ACC112 (cell line): ENCODE data around the gene ZNF423.

ENCODE experiments used
- H2AFZ ChIP-seq: fragments of 200-600 bp; sonication (generic); one replicate; pipeline ENCODE4 v1.6.0; 2017; ENCODE audit warnings: antibody characterized with exemption, low read length; ENCODE audit not compliant: unreplicated experiment
- H3K27ac ChIP-seq: fragments of 200-600 bp; sonication (generic); 2 replicates; pipeline ENCODE4 v1.5.1; 2014; ENCODE audit warnings: low read depth, mild to moderate bottlenecking, antibody characterized with exemption, low read length, moderate library complexity
- H3K27me3 ChIP-seq: fragments of 200-600 bp; sonication (generic); 2 replicates; pipeline ENCODE4 v1.6.1; 2014; ENCODE audit warnings: mild to moderate bottlenecking, antibody characterized with exemption, low read length, moderate library complexity, mixed read lengths; ENCODE audit not compliant: insufficient read depth
- H3K36me3 ChIP-seq: fragments of 200-600 bp; sonication (generic); 2 replicates; pipeline ENCODE4 v1.6.1; 2016; ENCODE audit warnings: mild to moderate bottlenecking, antibody characterized with exemption, low read length, moderate library complexity, mixed read lengths; ENCODE audit not compliant: insufficient read depth
- H3K4me1 ChIP-seq: fragments of 200-600 bp; sonication (generic); one replicate; pipeline ENCODE4 v1.6.1; 2016; ENCODE audit warnings: low read length, mixed read lengths; ENCODE audit not compliant: insufficient read depth, unreplicated experiment, control insufficient read depth
- H3K4me3 ChIP-seq: fragments of 200-600 bp; sonication (generic); 2 replicates; pipeline ENCODE4 v1.5.1; 2014; ENCODE audit warnings: mild to moderate bottlenecking, low read depth, low read length
- H3K79me2 ChIP-seq: fragments of 200-600 bp; sonication (generic); one replicate; pipeline ENCODE4 v1.6.0; 2016; ENCODE audit warnings: low read length; ENCODE audit not compliant: control insufficient read depth, unreplicated experiment, insufficient read depth

ZNF423 gene

DNA sequence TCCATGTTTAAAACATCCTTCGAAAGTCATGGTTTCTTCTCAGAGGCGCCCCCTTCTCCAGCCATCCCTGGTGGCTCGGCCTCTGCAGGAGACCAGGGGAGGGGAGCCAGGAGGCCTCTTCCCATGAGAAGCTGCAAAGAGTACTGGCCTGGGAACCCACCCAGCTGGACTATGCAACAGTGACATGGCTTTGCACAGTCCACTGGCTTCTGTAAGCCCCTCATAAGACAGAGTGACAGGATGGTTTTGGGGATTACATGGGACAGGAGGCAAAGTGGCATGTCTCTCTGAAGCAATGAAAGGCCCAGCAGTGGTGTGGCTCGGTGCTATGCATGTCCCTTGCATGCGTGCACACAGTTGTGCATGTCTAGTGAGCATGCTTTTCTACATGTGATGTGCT lies 382.8 kb downstream of the ZNF423 start:
- no peaks in the 10 kb centered on the region for H3K79me2 ChIP-seq
- H3K4me1 ChIP-seq = no peaks in the 10 kb centered on the region
- H3K4me3 ChIP-seq = no peak overlapping the region
- no peak overlapping the region for H2AFZ ChIP-seq
- H3K27me3 ChIP-seq = peaks cover 52% of the 10 kb centered on the region
- no peaks in the 10 kb centered on the region for H3K36me3 ChIP-seq
- no peak overlapping the region for H3K27ac ChIP-seq

DNA sequence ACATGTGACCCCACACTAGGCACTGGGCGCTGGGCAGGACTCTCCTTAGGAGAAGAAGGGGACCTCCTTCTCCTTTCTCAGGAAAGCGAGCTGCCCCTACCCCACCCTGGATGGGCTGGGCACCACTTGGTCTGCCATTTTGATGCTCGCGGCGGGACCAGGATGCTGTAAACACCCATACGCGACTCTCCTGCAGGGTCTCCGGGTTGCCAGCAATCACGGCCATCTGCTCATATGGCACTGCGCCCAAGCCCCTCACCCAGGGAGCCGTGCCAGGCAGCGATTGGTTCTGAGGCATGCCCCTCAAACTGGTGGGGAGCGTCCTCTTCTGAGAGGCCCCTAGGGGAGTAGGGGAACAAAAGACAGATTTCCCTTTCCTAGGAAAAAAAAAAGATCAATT lies 383.3 kb downstream of the ZNF423 start:
- Histone ChIP-seq H3K27me3 (peaks cover 51% of the 10 kb centered on the region), H3K4me3 (no peak overlapping the region), H2AFZ (no peak overlapping the region), H3K4me1 (no peaks in the 10 kb centered on the region), H3K36me3 (no peaks in the 10 kb centered on the region), H3K27ac (no peak overlapping the region), H3K79me2 (no peaks in the 10 kb centered on the region)

DNA sequence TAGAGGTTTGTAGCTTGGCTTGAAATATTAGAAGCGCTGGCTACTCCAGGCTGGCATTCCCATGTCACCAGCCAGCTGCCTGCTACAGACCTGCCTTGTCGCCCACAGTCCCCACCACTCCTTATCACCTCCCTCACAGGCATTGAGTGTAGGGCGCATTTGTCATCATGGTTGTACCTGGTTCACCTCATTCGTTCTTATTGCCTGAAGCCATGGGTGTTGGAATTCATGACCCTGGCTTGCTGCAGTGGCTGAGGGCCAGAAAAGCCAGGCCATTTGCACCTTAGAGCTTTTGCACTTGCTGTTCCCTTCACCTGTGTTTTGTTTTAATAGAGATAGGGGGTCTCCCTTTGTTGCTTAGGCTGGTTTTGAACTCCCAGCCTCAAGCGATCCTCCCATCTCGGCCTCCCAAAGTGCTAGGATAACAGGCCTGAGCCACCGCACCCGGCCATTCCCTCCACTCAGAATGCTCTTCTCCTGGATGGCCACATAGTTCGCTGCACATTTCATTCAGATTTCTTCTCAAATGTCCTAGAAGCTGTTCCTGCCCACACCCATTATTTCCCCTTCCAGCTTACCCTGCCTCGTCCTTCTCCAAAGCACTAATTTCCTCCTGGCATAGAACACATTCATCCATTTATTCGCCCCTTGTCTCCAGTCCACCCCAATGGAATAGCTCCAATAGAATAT lies 384.7 kb downstream of the ZNF423 start:
- peaks cover 57% of the 10 kb centered on the region for H3K27me3 ChIP-seq
- no peaks in the 10 kb centered on the region for H3K36me3 ChIP-seq
- no peak overlapping the region for H3K4me3 ChIP-seq
- H3K79me2 ChIP-seq = no peaks in the 10 kb centered on the region
- H3K4me1 ChIP-seq = no peaks in the 10 kb centered on the region
- H3K27ac ChIP-seq = no peak overlapping the region
- no peak overlapping the region for H2AFZ ChIP-seq

- no peaks in the 10 kb centered on the region for H3K79me2 ChIP-seq
- H3K27me3 ChIP-seq = peaks cover 57% of the 10 kb centered on the region
- no peak overlapping the region for H3K4me3 ChIP-seq
- no peaks in the 10 kb centered on the region for H3K36me3 ChIP-seq
- no peaks in the 10 kb centered on the region for H3K4me1 ChIP-seq
- H3K27ac ChIP-seq = no peak overlapping the region
- H2AFZ ChIP-seq = no peak overlapping the region
Measured at GRCh38 chr16:49470513-49470991, 385.4 kb downstream of the ZNF423 start.

GRCh38 chr16:49469930-49470451 lies 385.9 kb downstream of the ZNF423 start:
- Histone ChIP-seq H3K27me3 (peaks cover 57% of the 10 kb centered on the region), H3K4me3 (no peak overlapping the region), H2AFZ (no peak overlapping the region), H3K36me3 (no peaks in the 10 kb centered on the region), H3K4me1 (no peaks in the 10 kb centered on the region), H3K27ac (no peak overlapping the region), H3K79me2 (no peaks in the 10 kb centered on the region)

DNA sequence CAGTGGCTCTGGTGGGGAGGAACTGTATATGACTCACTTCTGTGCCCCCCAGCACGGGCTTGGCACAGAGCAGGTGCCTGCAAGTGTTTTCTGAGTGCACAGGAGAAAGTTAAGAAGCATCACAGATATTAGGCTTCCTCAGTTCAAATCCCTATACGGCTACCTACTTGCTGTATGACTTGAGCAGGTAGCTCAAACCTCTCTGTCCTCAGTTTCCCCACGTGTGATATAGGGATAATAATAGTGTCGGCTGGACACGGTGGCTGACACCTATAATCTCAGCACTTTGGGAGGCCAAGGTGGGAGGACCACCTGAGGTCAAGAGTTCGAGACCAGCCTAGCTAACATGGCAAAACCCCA lies 386.6 kb downstream of the ZNF423 start:
- H2AFZ ChIP-seq = no peak overlapping the region
- H3K27me3 ChIP-seq = peaks cover 58% of the 10 kb centered on the region
- no peak overlapping the region for H3K27ac ChIP-seq
- no peaks in the 10 kb centered on the region for H3K4me1 ChIP-seq
- no peaks in the 10 kb centered on the region for H3K36me3 ChIP-seq
- H3K4me3 ChIP-seq = no peak overlapping the region
- no peaks in the 10 kb centered on the region for H3K79me2 ChIP-seq

DNA sequence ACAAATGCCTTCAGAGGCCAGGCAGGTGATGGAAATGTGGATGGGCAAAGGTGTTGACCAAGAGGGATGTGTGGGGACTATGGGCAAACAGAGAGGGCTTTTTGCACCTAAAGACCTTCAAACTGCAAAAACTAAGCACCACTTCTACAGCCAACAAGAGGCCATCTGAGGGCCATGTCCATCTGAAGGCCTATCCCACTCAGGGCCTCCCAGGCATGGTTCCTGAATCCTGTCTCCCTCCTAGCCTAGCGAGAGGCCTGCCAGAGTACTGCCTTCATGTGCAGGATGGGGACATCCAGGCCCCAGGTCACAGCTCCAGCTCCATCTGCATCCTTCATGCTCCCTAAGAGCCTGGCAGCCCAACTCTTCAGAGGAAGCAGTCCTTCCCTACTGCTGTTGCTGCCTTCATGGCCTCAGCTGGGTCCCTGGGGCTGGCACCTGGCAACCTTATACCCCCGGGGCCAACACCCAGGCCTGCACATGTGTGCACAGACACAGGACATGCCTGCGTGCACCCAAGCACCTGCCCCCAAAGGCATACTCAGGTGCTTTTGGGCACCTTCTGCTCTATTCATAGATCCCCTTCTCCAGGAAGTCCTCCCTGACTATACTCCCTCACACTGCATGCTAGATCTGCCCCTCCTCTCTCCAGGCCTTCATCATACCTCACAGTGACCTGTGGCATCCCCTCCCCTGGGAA lies 387.2 kb downstream of the ZNF423 start:
- H3K27ac ChIP-seq = no peak overlapping the region
- no peak overlapping the region for H3K4me3 ChIP-seq
- no peaks in the 10 kb centered on the region for H3K36me3 ChIP-seq
- H3K79me2 ChIP-seq = no peaks in the 10 kb centered on the region
- H3K4me1 ChIP-seq = no peaks in the 10 kb centered on the region
- no peak overlapping the region for H2AFZ ChIP-seq
- peaks cover 56% of the 10 kb centered on the region for H3K27me3 ChIP-seq

GRCh38 chr16:49467540-49468372 lies 388.2 kb downstream of the ZNF423 start:
- H3K27ac ChIP-seq = no peak overlapping the region
- H2AFZ ChIP-seq = no peak overlapping the region
- H3K4me1 ChIP-seq = no peaks in the 10 kb centered on the region

GRCh38 chr16:49466881-49467280 lies 389.0 kb downstream of the ZNF423 start:
- H3K27ac ChIP-seq = no peak overlapping the region
- H3K79me2 ChIP-seq = no peaks in the 10 kb centered on the region
- no peaks in the 10 kb centered on the region for H3K36me3 ChIP-seq
- H3K4me3 ChIP-seq = no peak overlapping the region
- no peak overlapping the region for H2AFZ ChIP-seq
- H3K27me3 ChIP-seq = peaks cover 58% of the 10 kb centered on the region
- H3K4me1 ChIP-seq = no peaks in the 10 kb centered on the region

More at GRCh38 chr16:49467540-49468372, 388.2 kb downstream of the ZNF423 start:
- Histone ChIP-seq H3K36me3 (no peaks in the 10 kb centered on the region), H3K27me3 (peaks cover 63% of the 10 kb centered on the region), H3K79me2 (no peaks in the 10 kb centered on the region), H3K4me3 (no peak overlapping the region)

GRCh38 chr16:49466529-49466831 lies 389.4 kb downstream of the ZNF423 start:
- Histone ChIP-seq H3K4me1 (no peaks in the 10 kb centered on the region), H3K27me3 (peaks cover 57% of the 10 kb centered on the region), H3K36me3 (no peaks in the 10 kb centered on the region), H2AFZ (no peak overlapping the region), H3K4me3 (no peak overlapping the region), H3K79me2 (no peaks in the 10 kb centered on the region), H3K27ac (no peak overlapping the region)
